ENCODE data around the gene NEDD9.

Gene NEDD9

GRCh38 chr6:11265932-11266331 is 33.5 kb upstream of the NEDD9 start:
- Histone ChIP-seq H3K4me3 (ENCODE audit: low read depth, low read length) (no peak overlapping the region), H3K9me3 (ENCODE audit: severe bottlenecking) (no peaks in the 10 kb centered on the region), H3K27me3 (ENCODE audit: insufficient read depth, low read depth, severe bottlenecking) (no peaks in the 10 kb centered on the region), H3K36me3 (no peaks in the 10 kb centered on the region), H3K27ac (no peak overlapping the region)
- no peak for TF ChIP-seq CTCF (IDR thresholded peaks at IDR 0.05; ENCODE audit: low read depth, low read length)
- DNase-seq = no peak

- no peak for DNase-seq
- no peak overlapping the region for H3K27ac ChIP-seq
- no peaks in the 10 kb centered on the region for H3K9me3 ChIP-seq (ENCODE audit: severe bottlenecking)
- H3K27me3 ChIP-seq (ENCODE audit: insufficient read depth, low read depth, severe bottlenecking) = no peaks in the 10 kb centered on the region
- peak; percentile 48 for TF ChIP-seq CTCF (IDR thresholded peaks at IDR 0.05; ENCODE audit: low read depth, low read length)
- no peak overlapping the region for H3K4me3 ChIP-seq (ENCODE audit: low read depth, low read length)
- H3K36me3 ChIP-seq = no peaks in the 10 kb centered on the region
Observed at GRCh38 chr6:11264100-11264499, 31.6 kb upstream of the NEDD9 start.

GRCh38 chr6:11263291-11263775 is 30.9 kb upstream of the NEDD9 start:
- Histone ChIP-seq H3K36me3 (no peaks in the 10 kb centered on the region), H3K9me3 (ENCODE audit: severe bottlenecking) (no peaks in the 10 kb centered on the region), H3K27ac (no peak overlapping the region), H3K27me3 (ENCODE audit: insufficient read depth, low read depth, severe bottlenecking) (no peaks in the 10 kb centered on the region), H3K4me3 (ENCODE audit: low read depth, low read length) (no peak overlapping the region)
- DNase-seq = no peak
- TF ChIP-seq CTCF (IDR thresholded peaks at IDR 0.05; ENCODE audit: low read depth, low read length) = no peak

- Histone ChIP-seq H3K9me3 (ENCODE audit: severe bottlenecking) (no peaks in the 10 kb centered on the region), H3K36me3 (no peaks in the 10 kb centered on the region), H3K27ac (no peak overlapping the region), H3K27me3 (ENCODE audit: insufficient read depth, low read depth, severe bottlenecking) (no peaks in the 10 kb centered on the region), H3K4me3 (ENCODE audit: low read depth, low read length) (no peak overlapping the region)
- TF ChIP-seq CTCF (IDR thresholded peaks at IDR 0.05; ENCODE audit: low read depth, low read length) = no peak
- no peak for DNase-seq
Observed at GRCh38 chr6:11262242-11262641, 29.8 kb upstream of the NEDD9 start.

GRCh38 chr6:11260249-11261038 is 28.0 kb upstream of the NEDD9 start:
- H3K27ac ChIP-seq = no peak overlapping the region
- no peaks in the 10 kb centered on the region for H3K27me3 ChIP-seq (ENCODE audit: insufficient read depth, low read depth, severe bottlenecking)
- DNase-seq = no peak
- no peak for TF ChIP-seq CTCF (IDR thresholded peaks at IDR 0.05; ENCODE audit: low read depth, low read length)
- H3K36me3 ChIP-seq = no peaks in the 10 kb centered on the region
- no peak overlapping the region for H3K4me3 ChIP-seq (ENCODE audit: low read depth, low read length)
- no peaks in the 10 kb centered on the region for H3K9me3 ChIP-seq (ENCODE audit: severe bottlenecking)

Data from WERI-Rb-1 (cell line).